IPS-20b (cell line): Measurements from ENCODE around the gene PTBP1.

Experiments
- H3K27ac ChIP-seq: one replicate; pipeline ENCODE4 v1.5.1; 2013; ENCODE audit warnings: low read length
- H3K27me3 ChIP-seq: 2 replicates; pipeline ENCODE4 v1.6.1; 2013; ENCODE audit warnings: mild to moderate bottlenecking, low read length, inconsistent platforms; ENCODE audit not compliant: insufficient read depth
- H3K36me3 ChIP-seq: 2 replicates; pipeline ENCODE4 v1.6.1; 2013; ENCODE audit warnings: low read depth, mild to moderate bottlenecking, inconsistent platforms, low read length, moderate library complexity; ENCODE audit not compliant: insufficient read depth
- H3K4me1 ChIP-seq: 2 replicates; pipeline ENCODE4 v1.6.1; 2013; ENCODE audit warnings: mild to moderate bottlenecking, control low read depth, inconsistent platforms, low read length, moderate library complexity; ENCODE audit not compliant: insufficient read depth
- H3K4me3 ChIP-seq: 2 replicates; pipeline ENCODE4 v1.5.1; 2013; ENCODE audit warnings: mild to moderate bottlenecking, low read length, inconsistent platforms
- H3K9ac ChIP-seq: 2 replicates; pipeline ENCODE4 v1.6.1; 2013; ENCODE audit warnings: low read depth, mild to moderate bottlenecking, inconsistent platforms, low read length, moderate library complexity
- H3K9me3 ChIP-seq: 2 replicates; pipeline ENCODE4 v1.6.1; 2013; ENCODE audit warnings: mild to moderate bottlenecking, low read depth, low read length, inconsistent platforms; ENCODE audit not compliant: insufficient read depth

Gene PTBP1

DNA sequence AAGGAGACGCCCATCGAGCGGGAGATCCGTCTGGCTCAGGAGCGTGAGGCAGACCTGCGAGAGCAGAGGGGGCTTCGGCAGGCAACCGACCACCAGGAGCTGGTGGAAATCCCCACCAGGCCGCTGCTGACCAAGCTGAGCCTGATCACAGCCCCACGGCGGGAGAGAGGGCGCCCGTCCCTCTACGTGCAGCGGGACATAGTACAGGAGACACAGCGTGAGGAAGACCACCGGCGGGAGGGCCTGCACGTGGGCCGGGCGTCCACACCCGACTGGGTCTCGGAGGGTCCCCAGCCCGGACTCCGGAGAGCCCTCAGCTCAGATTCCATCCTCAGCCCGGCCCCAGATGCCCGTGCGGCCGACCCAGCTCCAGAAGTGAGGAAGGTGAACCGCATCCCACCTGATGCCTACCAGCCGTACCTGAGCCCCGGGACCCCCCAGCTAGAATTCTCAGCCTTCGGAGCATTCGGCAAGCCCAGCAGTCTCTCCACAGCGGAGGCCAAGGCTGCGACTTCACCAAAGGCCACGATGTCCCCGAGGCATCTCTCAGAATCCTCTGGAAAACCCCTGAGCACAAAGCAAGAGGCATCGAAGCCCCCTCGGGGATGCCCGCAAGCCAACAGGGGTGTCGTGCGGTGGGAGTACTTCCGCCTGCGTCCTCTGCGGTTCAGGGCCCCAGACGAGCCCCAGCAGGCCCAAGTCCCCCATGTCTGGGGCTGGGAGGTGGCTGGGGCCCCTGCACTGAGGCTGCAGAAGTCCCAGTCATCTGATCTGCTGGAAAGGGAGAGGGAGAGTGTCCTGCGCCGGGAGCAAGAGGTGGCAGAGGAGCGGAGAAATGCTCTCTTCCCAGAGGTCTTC, 39.2 kb upstream of the PTBP1 start:
- Histone ChIP-seq H3K27me3 (no peaks in the 10 kb centered on the region), H3K4me3 (no peak overlapping the region), H3K4me1 (no peaks in the 10 kb centered on the region), H3K9me3 (0 out of 2 replicates have a peak, but pooled peaks cover 2% of the 10 kb centered on the region), H3K9ac (no peak overlapping the region), H3K36me3 (no peaks in the 10 kb centered on the region), H3K27ac (no peak overlapping the region)

DNA sequence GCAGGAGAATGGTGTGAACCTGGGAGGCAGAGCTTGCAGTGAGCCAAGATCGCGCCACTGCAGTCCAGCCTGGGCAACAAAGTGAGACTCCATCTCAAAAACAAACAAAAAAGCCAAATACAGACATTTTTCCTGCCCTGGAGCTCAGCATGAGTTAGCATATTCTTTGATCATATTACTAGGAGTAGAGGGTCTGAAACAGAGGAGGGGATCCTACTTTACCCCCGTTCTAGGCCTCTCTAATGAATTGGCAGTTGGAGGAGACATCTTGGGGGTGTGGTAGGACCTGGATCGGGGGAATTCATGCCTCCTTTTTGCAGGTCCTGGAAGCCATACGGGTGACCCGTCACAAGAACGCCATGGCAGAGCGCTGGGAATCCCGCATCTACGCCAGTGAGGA, 34.1 kb upstream of the PTBP1 start:
- no peak overlapping the region for H3K27ac ChIP-seq
- H3K9ac ChIP-seq, result no peak overlapping the region
- H3K27me3 ChIP-seq, result no peaks in the 10 kb centered on the region
- H3K4me1 ChIP-seq, result no peaks in the 10 kb centered on the region
- no peaks in the 10 kb centered on the region for H3K9me3 ChIP-seq
- H3K36me3 ChIP-seq, result no peaks in the 10 kb centered on the region
- no peak overlapping the region for H3K4me3 ChIP-seq

DNA sequence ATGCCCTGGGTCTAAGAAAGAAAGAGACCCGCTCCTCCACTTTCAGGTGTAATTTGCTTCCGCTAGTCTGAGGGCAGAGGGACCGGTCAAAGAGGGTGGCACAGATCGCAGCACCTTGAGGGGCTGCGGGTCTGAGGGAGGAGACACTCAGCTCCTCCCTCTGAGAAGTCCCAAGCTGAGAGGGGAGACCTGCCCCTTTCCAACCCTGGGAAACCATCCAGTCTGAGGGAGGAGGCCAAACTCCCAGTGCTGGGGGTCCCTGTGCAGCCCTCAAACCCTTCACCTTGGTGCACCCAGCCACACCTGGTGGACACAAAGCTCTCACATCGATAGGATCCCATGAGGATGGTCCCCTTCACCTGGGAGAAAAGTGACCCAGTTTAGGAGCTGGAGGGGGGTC, 33.4 kb upstream of the PTBP1 start:
- Histone ChIP-seq H3K27me3 (no peaks in the 10 kb centered on the region), H3K27ac (no peak overlapping the region), H3K36me3 (no peaks in the 10 kb centered on the region), H3K4me3 (no peak overlapping the region), H3K4me1 (no peaks in the 10 kb centered on the region), H3K9ac (no peak overlapping the region), H3K9me3 (no peaks in the 10 kb centered on the region)

DNA sequence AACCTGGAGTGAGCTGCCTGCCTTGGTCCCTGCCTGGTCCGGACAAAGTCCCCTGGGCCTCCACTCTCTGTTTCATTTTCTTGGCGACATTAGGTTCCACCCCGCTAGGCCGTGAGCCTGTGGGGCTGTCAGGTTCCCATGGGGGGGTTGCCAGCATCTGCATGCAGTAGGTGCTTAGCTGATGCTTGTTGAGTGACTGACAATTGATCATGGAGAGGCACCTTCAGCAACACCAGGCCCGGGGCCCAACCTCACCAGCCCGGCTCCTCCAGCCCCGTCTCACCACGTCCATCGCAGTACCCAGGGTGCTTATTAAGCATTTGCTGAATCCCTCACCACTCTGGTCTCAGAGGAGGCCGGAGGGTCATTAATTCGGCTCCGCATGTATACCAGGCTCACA, 33.0 kb upstream of the PTBP1 start:
- no peak overlapping the region for H3K9ac ChIP-seq
- H3K27me3 ChIP-seq, result no peaks in the 10 kb centered on the region
- H3K9me3 ChIP-seq, result no peaks in the 10 kb centered on the region
- no peak overlapping the region for H3K4me3 ChIP-seq
- no peak overlapping the region for H3K27ac ChIP-seq
- H3K36me3 ChIP-seq, result no peaks in the 10 kb centered on the region
- no peaks in the 10 kb centered on the region for H3K4me1 ChIP-seq

DNA sequence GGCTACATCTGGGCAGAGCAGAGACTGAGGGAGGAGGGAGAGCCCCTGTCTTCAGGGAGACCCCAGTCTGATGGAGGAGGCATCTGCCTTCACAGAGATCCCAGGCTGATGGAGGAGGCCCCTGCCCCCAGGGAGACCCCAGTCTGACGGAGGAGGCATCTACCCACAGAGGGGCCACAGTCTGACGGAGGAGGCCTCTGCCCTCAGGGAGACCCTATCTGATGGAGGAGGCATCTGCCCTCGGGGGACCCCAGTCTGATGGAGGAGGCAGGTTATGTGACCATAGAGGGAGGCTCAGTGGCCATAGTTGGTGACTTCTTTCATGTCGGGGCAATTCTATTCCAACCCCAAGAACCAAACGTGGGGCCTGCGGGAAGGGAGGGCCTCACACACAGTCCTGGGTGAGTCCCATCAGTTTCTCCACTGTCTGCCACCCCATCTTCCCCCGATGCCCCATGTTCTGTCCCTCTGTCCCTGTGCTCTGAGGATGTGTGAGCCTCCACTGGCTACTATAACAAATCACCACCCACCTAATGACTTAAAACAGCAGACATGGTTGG, 32.0 kb upstream of the PTBP1 start:
- H3K4me3 ChIP-seq, result no peak overlapping the region
- H3K9ac ChIP-seq, result no peak overlapping the region
- no peaks in the 10 kb centered on the region for H3K9me3 ChIP-seq
- no peak overlapping the region for H3K27ac ChIP-seq
- no peaks in the 10 kb centered on the region for H3K36me3 ChIP-seq
- H3K27me3 ChIP-seq, result no peaks in the 10 kb centered on the region
- no peaks in the 10 kb centered on the region for H3K4me1 ChIP-seq

DNA sequence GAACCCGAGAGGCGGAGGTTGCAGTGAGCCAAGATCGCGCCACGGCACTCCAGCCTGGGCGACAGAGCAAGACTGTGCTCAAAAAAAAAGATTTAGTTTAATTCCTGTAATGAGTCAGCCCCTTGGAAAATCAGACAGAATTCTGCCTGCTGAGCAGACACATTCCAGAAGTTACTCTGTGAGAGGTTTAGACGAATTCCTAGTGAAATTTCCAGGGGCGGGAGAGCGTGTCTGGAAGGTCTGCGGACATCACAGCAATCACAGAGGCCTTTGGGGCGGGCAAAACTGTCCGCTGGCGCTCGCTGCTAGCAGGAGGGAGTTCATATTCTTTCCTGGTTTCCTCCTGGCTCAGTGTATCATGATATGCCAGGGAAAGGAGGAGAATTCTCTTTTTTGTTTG, 28.8 kb upstream of the PTBP1 start:
- no peaks in the 10 kb centered on the region for H3K9me3 ChIP-seq
- no peak overlapping the region for H3K27ac ChIP-seq
- H3K9ac ChIP-seq, result no peak overlapping the region
- H3K36me3 ChIP-seq, result no peaks in the 10 kb centered on the region
- H3K27me3 ChIP-seq, result no peaks in the 10 kb centered on the region
- no peak overlapping the region for H3K4me3 ChIP-seq
- H3K4me1 ChIP-seq, result no peaks in the 10 kb centered on the region

DNA sequence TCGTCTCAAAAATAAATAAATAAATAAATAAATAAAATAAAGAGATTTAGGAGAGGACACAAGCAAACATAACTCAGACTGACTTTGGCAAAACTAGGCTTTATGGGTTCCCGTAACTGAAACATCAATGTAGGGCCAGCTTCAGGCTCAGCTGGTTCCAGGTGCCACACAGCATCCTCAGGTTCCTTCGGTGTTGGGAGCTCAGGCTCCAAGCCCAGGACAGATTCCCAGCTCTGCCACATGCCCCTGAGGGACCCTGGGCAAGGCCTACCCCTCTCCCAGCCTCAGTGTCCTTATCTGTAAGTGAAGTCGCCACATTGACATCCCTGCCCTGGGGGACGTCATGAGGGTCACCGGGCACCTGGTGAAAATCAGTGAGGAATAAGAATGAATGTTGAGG, 27.6 kb upstream of the PTBP1 start:
- H3K27me3 ChIP-seq, result no peaks in the 10 kb centered on the region
- H3K4me3 ChIP-seq, result no peak overlapping the region

DNA sequence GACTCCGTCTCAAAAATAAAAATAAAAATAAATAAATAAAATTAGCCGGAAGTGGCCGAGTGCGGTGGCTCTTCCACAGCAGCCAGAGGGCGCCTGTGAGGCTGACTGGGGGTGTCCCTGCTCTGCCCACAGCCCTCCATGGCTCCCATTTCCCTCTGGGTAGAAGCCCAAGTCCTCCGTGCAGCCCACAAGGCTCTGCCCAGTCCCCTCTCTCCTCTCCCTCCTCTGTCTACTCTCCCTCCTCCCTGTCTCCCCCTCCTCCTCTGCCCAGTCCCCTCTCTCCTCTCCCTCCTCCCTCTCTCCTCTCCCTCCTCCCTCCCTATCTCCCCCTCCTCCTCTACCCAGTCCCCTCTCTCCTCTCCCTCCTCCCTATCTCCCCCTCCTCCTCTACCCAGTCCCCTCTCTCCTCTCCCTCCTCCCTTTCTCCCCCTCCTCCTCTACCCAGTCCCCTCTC, 25.9 kb upstream of the PTBP1 start:
- Histone ChIP-seq H3K36me3 (no peaks in the 10 kb centered on the region), H3K4me3 (no peak overlapping the region), H3K27ac (no peak overlapping the region), H3K4me1 (no peaks in the 10 kb centered on the region), H3K9ac (no peak overlapping the region), H3K9me3 (no peaks in the 10 kb centered on the region), H3K27me3 (no peaks in the 10 kb centered on the region)

More for the DNA sequence above, 27.6 kb upstream of the PTBP1 start:
- H3K4me1 ChIP-seq, result no peaks in the 10 kb centered on the region
- H3K9ac ChIP-seq, result no peak overlapping the region
- H3K9me3 ChIP-seq, result no peaks in the 10 kb centered on the region
- H3K27ac ChIP-seq, result no peak overlapping the region
- no peaks in the 10 kb centered on the region for H3K36me3 ChIP-seq

DNA sequence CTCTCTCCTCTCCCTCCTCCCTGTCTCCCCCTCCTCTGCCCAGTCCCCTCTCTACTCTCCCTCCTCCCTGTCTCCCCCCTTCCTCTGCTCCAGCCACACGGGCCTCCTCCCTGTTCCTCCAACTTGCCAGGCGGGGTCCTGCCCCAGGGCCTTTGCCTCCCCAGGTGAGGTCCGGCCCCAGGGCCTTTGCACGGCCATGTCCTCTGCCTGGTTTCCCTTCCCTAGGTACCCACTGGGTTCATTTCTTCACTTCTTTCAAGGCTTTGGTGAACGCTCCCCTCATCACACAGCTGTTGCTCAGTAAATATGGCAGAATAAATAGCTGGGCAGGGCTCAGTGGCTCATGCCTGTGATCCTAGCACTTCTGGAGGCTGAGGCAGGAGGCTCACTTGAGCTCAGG, 25.2 kb upstream of the PTBP1 start:
- no peak overlapping the region for H3K27ac ChIP-seq
- no peaks in the 10 kb centered on the region for H3K4me1 ChIP-seq
- no peak overlapping the region for H3K9ac ChIP-seq
- H3K4me3 ChIP-seq, result no peak overlapping the region
- no peaks in the 10 kb centered on the region for H3K36me3 ChIP-seq
- H3K27me3 ChIP-seq, result no peaks in the 10 kb centered on the region
- H3K9me3 ChIP-seq, result no peaks in the 10 kb centered on the region

DNA sequence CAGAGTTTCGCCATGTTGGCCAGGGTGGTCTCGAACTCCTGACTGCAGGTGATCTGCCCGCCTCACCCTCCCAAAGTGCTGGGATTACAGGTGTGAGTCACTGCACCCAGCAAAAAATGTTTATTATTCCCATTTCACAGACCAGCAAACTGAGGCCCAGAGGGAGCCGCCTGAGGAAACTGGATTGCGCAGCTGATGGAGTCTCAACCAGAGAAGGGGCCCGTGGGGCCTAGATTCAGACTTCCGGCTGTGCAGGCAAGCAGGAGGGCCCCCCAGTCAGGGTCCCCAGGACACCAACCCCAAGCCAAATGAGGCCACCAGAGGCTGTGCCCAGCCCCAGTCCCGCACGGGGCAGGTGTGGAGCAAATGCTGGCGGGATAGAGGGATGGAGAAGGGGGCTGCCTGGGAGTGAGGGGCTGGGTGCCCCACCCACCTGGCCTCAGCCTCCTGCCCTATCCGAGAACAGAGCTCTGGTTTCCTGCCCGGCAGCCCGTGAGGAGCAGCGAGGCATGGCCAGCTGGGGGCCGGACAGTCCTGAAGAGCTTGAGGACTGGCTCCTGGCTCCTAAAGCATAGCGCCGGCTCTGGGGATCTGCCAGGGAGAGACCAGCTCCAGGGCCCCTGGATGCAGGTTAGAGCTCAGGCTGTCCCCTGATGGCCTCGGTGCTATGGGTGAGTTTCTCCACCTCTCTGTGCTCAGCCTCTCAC, 24.4 kb upstream of the PTBP1 start:
- Histone ChIP-seq H3K9ac (no peak overlapping the region), H3K9me3 (no peaks in the 10 kb centered on the region), H3K4me1 (no peaks in the 10 kb centered on the region), H3K4me3 (no peak overlapping the region), H3K27ac (no peak overlapping the region), H3K27me3 (no peaks in the 10 kb centered on the region), H3K36me3 (no peaks in the 10 kb centered on the region)

DNA sequence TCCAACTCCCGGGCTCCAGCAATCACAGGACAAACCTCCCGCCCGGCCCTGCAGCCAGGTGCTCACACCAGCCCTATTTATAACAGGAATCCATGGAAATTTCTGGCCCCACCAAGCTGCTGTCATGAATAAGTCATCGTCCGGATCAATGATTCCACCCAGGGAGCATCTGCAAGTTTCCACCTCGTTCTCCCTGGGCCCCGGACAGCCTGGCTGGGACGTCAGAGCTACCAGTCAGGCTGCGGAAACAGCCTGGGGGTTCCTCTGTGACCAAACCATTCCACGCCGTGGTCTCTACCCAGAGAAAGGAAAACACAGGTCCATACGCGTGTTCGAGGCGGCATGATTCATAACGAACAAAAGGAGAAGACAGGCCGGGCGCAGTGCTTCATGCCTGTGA, 20.7 kb upstream of the PTBP1 start:
- no peak overlapping the region for H3K9ac ChIP-seq
- no peak overlapping the region for H3K4me3 ChIP-seq
- no peaks in the 10 kb centered on the region for H3K9me3 ChIP-seq
- H3K36me3 ChIP-seq, result no peaks in the 10 kb centered on the region
- no peaks in the 10 kb centered on the region for H3K4me1 ChIP-seq
- H3K27ac ChIP-seq, result no peak overlapping the region
- no peaks in the 10 kb centered on the region for H3K27me3 ChIP-seq
